IPS-NIHi7 (cell line): ENCODE results near the gene THEMIS2.
"Not testable (repeated sequence)": the region's sequence is repeated elsewhere in the genome, so short reads cannot be mapped to it uniquely, and the experiment has no call there.

Experiments used
- DNase-seq: peaks from one replicate; pipeline ENCODE4 v3.0.0; 2012; ENCODE audit warnings: mixed read lengths; ENCODE audit errors: extremely low spot score

The THEMIS2 gene

GRCh38 chr1:27862671-27863537, 9.4 kb upstream of the THEMIS2 start:
- no peak for DNase-seq

- DNase-seq: no peak
Measured at GRCh38 chr1:27863538-27863915, 8.8 kb upstream of the THEMIS2 start.

- DNase-seq: no peak
Measured at GRCh38 chr1:27864264-27864895, 8.0 kb upstream of the THEMIS2 start.

- DNase-seq: no peak
Measured at GRCh38 chr1:27865821-27866220, 6.5 kb upstream of the THEMIS2 start.

- no peak for DNase-seq
Measured at GRCh38 chr1:27868556-27868931, 3.8 kb upstream of the THEMIS2 start.

- no peak for DNase-seq
Measured at GRCh38 chr1:27868932-27869718, 3.2 kb upstream of the THEMIS2 start.

GRCh38 chr1:27869719-27870085, 2.6 kb upstream of the THEMIS2 start:
- no peak for DNase-seq

- DNase-seq: not testable (repeated sequence)
Measured at GRCh38 chr1:27871076-27871475, 1.3 kb upstream of the THEMIS2 start.

GRCh38 chr1:27872802-27873551, 633 bp downstream of the THEMIS2 start:
- peak; percentile 54 for DNase-seq

- no peak for DNase-seq
Measured at GRCh38 chr1:27873671-27874384, 1.5 kb downstream of the THEMIS2 start.

GRCh38 chr1:27876341-27877114, 4.2 kb downstream of the THEMIS2 start:
- no peak for DNase-seq

GRCh38 chr1:27877115-27877416, 4.7 kb downstream of the THEMIS2 start:
- DNase-seq: no peak

GRCh38 chr1:27878039-27878438, 5.7 kb downstream of the THEMIS2 start:
- DNase-seq: no peak

- DNase-seq: no peak
Measured at GRCh38 chr1:27878787-27879335, 6.5 kb downstream of the THEMIS2 start.

GRCh38 chr1:27879374-27880082, 7.2 kb downstream of the THEMIS2 start:
- no peak for DNase-seq

- no peak for DNase-seq
Measured at GRCh38 chr1:27882543-27882903, 10.2 kb downstream of the THEMIS2 start.

- no peak for DNase-seq
Measured at GRCh38 chr1:27883536-27883935, 11.2 kb downstream of the THEMIS2 start.

GRCh38 chr1:27884006-27884954, 11.9 kb downstream of the THEMIS2 start:
- DNase-seq: no peak

- no peak for DNase-seq
Measured at GRCh38 chr1:27885114-27885528, 12.8 kb downstream of the THEMIS2 start.
